Tongue (tissue), 2 donors: ENCODE measurements around the gene SERPINB1. TPM values are rescaled to one million over a fixed set of nuclear protein-coding genes. Genes with fewer than 3 reads are reported as not detected.
A peak's percentile ranks its signal among the peaks of the same experiment; 100 is the strongest.

Experiments
- DNase-seq: peaks from one replicate; pipeline ENCODE4 v3.0.0-alpha.2; 2015
- total RNA-seq: library from RNA; depleted of rRNA; stranded (reverse); fragments of >200 nt; gene quantifications from one replicate; pipeline ENCODE4 v1.2.3, GENCODE V29; 2014

The SERPINB1 gene
- total RNA-seq, 1 donor from 2014 or later = 23.2 TPM

DNA sequence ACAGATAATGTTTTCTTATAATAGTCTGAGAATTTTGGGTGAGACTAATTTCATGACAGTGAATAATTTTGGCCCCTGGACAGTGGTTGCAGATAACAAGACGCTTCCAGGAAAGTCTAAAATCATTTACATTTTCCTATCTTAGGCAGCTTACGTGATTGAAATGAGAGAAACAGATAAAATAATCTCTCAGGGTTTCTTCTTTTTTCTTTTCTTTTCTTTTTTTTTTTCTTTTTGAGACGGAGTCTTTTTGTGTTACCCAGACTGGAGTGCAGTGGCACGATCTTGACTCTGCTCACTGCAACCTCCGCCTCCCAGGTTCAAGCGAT, 4.2 kb upstream of the SERPINB1 start:
- no peak for DNase-seq

DNA sequence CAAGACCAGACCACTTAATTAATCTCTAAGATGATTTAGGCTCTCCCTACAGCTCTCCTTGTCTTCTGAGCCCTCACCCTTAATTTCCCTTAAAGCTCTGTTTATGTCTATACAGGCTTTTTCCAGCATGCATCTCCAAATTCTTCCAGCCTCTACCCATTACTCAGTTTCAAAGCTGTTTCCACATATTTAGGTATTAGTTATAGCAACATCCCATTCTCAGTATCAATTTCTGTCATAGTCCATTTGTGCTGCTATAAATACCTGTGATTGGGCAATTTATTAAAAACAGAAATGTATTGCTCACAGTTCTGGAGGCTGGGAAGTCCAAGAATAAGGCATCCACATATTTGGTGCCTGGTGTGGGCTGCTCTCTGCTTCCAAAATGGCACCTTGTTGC, 2.3 kb upstream of the SERPINB1 start:
- no peak for DNase-seq

DNA sequence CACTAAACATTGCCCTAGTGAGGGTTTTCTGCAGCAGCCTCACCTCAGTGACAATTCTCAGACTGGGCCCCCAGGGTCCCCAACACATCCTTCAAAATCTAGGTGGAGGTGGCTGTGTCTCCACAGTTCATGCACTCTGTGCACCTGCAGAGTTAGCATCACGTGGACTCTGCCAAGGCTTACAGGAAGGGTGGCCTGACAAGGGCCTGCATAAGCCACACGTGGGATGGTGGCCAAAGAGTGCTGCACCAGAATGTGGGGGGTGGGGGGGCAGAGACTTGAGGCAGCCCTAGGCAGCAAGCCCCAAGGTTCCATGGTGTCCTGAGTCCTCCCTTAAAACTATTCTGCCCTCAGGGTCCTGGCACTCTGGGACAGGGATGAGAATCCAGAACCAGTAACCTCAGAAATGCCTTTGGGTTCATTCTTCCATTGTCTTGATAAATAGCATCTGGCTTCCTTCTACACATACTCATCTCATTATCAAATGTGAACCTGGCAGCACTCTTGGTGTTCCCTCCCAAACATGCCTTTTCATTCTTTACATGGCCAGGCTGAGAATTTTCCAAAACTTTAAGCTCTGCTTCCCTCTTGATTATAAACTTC, 1.6 kb upstream of the SERPINB1 start:
- no peak for DNase-seq

GRCh38 chr6:2842139-2842552, 483 bp upstream of the SERPINB1 start:
- no peak for DNase-seq

DNA sequence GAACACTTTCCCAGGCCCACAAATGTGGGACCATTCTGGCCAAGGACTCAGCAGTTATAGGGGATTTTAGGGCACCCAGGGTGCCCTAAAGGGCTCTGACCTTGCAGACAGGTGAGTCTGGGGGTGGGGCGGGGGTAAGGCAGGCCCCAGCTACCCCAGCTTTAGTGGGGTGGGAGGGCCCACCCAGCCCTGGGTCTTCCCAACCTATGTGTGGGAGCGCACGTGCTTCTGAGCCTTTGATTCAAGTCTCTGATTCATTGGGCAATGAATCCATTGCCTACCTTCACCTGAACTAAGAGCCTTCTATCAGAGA, 958 bp downstream of the SERPINB1 start:
- no peak for DNase-seq

DNA sequence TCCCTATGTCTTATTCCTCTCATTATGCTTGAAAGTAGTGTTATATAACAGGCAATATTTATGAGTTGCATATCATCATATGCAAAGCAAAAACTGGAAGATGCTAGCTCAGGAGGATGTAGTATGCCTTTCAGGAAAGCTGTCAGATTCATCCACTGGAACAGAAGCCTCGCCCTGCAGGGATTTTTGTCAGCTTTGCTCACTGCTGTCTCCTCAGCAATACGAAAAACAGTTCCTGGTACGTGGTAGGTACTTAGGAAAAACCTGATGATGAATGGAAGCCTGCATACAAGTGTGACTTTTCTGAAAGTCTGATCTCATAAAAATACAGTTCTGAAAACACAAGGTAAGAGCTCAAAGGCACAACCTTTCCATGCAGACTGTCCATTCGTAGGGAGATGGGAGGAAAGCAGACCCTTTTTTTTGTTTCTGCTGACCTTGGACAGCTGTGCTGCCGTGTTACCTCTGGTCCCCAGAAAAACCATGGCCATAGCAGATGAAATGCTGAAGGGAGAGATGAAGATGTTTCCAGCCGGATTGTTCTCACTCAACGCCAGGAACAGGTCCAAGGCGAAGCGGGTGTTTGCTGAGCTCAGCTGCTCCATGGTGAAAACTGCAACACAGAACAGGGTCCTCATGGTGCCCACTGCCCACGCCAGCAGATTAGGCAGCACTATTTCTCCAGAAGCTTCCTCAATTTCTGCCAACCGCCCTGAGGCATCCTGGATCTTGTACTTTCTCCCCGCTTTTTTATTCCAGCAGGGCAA, 1.5 kb downstream of the SERPINB1 start:
- peak; percentile 64 for DNase-seq

DNA sequence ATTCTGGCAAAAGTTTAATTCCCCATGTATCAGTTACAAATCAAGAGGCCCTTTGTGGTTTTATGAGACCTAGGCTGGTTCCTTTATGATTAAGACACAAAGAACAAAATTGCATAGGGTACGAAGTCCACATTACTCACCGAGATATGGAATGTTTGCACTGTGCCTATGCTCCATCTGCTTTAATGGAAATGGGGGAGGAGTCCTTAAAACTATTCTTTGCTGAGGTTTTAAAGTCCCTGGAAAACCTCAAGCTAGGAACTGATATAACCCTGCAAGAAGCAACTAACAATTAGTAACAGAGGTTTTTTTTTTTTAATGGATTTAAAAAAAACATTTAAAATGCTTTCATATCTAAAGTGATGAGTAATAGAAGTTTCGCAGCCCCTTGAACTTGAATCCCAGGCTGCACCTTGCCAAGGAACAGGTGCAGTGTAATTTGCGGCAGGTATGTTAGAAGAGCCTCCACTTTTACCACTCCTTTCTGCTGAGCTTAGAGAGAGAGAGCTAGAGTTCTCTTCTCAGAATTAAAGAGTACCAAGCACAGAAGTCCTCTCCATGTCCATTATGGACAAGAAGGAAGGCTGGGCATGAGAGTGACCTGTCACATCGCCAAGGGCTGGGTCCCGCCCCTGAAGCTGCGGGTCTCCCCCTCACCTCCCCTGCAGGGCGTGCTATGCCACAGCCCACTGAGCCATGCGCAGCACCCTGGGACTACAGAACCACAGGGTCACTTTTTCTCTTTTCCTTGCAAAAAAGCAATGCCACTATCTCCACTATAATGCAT, 2.3 kb downstream of the SERPINB1 start:
- no peak for DNase-seq

DNA sequence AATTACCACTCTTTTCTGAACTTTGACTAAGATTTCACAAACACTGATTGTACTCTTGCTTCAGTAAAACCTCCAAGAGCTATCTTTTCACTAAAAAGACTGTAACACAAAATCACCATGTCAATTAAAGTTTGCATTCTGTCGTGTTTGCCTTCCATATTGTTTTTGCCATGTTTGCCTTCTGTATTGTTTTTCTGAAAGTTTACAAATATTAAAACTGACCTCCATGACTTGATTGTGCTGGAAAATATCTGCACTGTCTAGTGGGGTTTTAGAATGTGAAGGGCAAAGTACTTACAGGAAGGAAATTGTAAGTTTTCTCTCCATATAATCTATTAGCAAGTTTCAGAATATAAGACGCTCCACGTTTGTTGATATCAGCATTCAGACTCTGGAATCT, 3.4 kb downstream of the SERPINB1 start:
- no peak for DNase-seq

GRCh38 chr6:2834262-2834661, 7.4 kb downstream of the SERPINB1 start:
- DNase-seq = no peak

GRCh38 chr6:2831392-2831791, 10.3 kb downstream of the SERPINB1 start:
- no peak for DNase-seq

DNA sequence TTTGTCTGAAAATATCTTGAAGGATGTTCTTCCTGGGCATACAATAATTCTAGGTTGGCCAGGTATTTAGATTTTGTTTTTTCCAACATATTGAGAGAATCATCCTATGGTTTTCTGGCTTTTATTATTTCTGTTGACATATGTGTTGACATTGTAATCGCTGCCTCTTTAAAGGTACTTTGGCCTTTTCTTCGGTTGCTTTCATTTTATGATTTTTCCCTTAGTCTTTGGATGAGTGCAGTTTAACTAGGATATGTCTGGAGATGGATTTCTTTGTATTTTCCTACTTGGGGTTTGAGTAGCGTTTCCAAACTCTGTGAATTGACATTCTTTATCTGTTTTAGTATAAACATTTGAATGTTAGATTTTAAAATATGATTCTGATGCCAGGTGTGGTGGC, 11.5 kb downstream of the SERPINB1 start:
- DNase-seq = no peak

DNA sequence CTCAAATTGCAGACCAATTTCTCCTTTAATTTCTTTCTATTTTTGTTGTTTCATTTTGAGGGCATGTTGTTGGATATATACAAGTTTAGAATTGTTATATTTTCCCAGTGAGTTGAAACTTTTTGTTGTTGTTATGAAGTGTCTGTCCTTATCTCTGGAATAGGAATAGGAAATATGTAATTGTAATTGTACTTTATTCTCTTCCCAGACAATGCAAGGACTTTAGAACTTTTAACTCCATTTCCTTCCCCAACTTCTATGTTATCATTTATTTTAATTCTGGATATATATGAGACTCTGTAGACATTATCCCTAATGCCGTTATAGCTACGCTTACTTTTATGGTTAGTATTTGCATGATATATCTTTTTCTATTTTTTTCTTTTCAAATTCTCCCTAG, 12.4 kb downstream of the SERPINB1 start:
- DNase-seq = no peak

DNA sequence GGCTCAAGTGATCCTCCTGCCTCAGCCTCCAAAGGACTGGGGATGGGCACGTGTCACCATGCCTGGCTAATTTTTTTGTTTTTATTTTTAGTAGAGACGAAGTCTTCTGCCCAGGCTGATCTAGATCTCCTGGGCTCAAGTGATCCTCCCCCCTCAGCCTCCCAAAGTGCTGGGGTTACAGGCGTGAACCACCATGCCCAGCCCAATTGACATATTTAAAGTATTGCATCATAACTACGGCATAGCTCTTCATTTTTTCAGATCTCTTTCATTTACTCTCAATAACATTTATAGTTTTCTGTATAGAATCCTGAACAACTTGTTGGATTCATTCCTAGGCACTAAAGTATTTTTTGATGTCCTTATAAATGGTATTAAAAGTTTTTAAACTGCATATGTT, 13.0 kb downstream of the SERPINB1 start:
- DNase-seq = no peak

GRCh38 chr6:2827142-2827541, 14.5 kb downstream of the SERPINB1 start:
- no peak for DNase-seq

GRCh38 chr6:2826131-2826530, 15.5 kb downstream of the SERPINB1 start:
- DNase-seq = no peak

DNA sequence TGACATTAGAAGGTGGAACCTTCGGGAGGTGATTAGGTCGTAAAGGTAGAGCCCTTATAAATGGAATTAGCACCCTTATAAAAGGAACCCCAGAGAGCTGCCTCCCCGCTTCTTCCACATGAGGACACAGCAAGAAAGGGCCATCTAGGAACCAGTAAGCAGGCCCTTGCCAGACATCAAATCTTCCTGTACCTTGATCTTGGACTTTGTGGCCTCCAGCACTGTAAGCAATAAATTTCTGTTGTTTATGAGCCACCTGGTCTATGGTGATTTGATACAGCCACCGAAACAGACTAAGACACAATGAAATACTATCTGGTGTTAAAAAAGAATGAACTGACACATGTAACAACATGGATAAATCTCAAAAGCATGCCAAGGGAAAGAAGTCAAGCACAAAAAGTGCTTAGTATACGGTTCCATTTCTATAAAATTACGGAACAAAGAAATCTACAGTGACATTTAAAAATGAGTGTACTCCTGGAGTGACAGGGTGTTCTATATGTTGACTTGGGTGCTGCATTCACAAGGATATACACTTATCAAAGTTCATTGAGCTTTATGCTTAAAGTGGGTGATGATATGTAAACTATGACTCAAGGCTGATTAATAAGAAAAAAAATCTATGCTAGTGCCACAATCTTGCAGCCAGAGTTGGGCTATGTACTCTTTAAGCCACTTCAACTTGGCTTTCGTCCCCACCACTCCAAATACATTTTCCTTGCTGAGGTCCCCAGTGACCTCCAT, 18.4 kb downstream of the SERPINB1 start:
- no peak for DNase-seq

DNA sequence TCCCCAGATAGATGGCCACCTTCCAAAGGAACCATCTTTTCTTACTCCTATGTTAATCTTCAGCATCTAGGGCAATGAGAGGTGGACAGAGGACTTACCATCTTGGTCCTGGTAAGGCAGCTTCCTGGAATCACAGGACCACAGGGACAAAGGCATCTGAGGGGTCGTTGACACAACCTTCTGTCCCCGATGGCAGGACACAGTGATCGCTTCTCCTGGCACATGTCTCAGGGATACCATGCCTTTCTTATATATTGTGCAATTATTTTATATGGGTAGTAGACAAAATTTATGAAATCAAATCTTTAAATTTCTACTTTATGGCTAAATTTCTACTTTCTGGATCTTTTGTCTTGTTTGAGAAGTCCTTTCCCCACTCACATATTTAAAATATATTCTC, 20.1 kb downstream of the SERPINB1 start:
- DNase-seq = no peak

GRCh38 chr6:2820415-2820814, 21.2 kb downstream of the SERPINB1 start:
- DNase-seq = no peak

DNA sequence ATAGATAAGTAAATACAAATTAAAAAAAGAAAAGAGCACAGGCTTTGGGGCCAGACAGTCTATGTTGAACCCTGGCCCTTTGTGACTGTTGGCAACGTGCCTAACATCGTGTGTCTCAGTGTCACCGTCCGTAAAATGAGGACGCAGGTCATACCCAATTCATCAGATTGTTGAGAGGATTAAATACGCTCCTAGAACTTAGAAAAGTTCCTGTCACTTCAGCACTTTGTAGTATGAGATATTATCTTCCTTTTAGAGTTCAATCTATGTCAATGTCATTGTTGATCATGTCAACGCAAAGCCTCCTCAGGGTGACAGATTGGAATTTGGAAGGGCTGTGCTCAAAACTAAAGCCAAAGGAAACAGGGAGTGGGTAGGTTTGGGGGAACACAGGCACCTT, 21.7 kb downstream of the SERPINB1 start:
- DNase-seq = no peak

DNA sequence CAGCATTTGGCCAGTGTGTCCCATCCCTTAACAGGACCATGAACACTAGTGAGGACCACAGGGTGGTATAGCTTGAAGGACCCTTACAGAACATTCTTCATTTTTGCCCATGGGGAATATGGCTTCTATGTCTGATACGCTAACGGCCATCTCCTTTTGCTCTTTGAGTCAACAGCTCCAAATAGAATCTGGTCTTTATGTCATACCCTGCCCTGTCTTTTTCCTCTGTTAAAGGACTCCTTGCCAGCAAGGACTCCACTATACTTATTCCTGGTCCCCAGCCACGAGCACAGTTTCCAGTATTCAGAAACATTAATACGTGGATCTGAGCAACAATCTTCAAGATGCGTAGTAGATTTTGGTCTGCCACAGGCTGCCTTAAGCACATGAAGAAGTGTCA, 22.5 kb downstream of the SERPINB1 start:
- no peak for DNase-seq

DNA sequence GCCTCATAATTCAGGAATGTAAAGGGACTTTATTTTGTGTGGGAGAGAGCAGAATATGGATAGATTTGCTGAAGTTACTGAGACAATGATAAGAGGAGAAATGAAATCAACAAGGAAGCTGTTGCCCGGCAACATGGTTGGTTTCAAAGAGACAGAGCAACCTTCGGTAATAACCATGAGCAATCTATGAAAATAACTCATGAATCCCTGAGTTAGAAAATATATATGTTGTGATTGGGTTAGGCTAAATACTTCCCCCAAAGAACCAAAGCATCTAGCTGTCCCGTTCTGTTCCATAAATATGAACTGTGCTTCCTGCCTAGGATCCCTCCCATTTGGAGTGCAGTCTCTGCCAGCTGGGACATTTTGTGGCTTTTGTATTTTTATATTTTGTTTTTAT, 23.1 kb downstream of the SERPINB1 start:
- no peak for DNase-seq

DNA sequence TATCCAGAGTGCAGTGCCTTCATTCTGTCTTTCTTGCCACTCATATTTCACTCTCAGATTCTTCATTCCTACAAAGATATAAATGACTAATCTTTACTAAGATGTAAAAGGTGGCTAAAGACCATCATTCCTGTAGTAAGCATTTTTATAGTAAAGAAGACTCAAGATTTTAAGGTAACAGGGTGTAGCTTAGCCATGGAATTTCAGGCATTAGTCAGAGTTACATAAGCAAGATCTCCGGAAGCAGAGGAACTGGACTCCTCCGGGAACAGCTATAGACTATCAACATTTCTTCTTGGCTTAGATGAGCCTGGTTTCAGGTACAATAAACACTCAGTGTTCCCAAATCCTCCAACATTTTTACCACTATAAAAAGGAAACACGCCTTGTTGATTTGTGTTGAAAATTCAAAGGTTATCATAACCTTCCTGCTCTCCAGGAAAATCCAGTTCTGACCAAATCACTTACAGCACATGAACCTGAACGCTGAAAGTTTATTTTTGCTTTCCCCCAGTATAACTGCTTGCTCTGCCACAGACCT, 23.7 kb downstream of the SERPINB1 start:
- DNase-seq = no peak

DNA sequence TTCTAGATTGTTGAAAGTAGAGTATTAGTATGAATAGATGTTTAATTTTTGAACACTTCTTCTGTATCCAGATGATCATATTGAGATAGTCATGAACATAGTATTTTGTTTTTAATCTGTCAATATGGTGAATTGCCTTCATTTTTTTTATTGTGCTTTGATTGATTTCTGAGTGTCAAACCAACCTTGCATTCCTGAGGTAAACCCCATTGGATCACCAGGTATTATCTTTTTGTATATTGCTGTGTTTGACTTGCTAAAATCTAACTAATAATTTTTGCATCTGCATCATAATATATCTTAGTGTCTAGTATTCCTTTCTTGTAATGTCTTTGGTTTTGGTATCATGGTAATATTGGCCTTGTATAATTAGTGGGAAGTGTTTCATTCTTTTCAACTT, 25.5 kb downstream of the SERPINB1 start:
- no peak for DNase-seq
